GM12892 (cell line): ENCODE results near the gene RGS18.
"Not testable (repeated sequence)": the region's sequence is repeated elsewhere in the genome, so short reads cannot be mapped to it uniquely, and the experiment has no call there.

ENCODE experiments used
- DNase-seq: peaks from one replicate; pipeline ENCODE4 v3.0.0; 2011; ENCODE audit not compliant: insufficient read length
- FAIRE-seq: peaks from 2 replicates; lab custom pipeline; 2011; peaks lifted over from hg19 to GRCh38; lab: Jason Lieb, UNC
- POLR2A ChIP-seq: IDR thresholded peaks from 2 replicates; pipeline ENCODE4 v1.6.1; 2011; ENCODE audit warnings: low read depth, low read length, control low read depth
- POLR2AphosphoS5 ChIP-seq: IDR thresholded peaks from 2 replicates; pipeline ENCODE4 v1.6.1; 2011; ENCODE audit warnings: low read depth, low read length, control low read depth
- TAF1 ChIP-seq: IDR thresholded peaks from 2 replicates; pipeline ENCODE4 v1.6.1; 2011; ENCODE audit warnings: low read depth, mild to moderate bottlenecking, control low read depth, low read length, borderline replicate concordance

Gene RGS18

DNA sequence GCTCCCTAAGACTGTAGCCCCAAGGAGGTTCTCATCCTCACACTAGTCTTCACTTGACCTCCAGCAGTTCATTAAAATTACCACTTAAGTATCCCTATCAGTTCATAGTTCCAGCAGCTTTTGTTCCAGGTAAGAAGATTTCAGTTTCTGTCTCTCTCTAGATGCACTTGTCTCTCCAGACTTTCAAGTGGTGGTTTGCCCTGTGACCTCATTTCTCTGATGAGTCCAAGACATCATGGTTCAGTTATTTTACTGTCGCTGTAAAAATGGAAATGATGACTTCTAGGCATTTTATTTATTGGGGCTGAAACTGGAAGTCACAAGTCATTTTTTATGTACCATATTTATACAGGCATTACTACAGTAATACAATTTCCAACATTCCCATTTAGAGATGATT lies 17.9 kb upstream of the RGS18 start:
- FAIRE-seq (no peak), DNase-seq (no peak)
- TF ChIP-seq POLR2AphosphoS5 (no peak), POLR2A (no peak), TAF1 (no peak)

DNA sequence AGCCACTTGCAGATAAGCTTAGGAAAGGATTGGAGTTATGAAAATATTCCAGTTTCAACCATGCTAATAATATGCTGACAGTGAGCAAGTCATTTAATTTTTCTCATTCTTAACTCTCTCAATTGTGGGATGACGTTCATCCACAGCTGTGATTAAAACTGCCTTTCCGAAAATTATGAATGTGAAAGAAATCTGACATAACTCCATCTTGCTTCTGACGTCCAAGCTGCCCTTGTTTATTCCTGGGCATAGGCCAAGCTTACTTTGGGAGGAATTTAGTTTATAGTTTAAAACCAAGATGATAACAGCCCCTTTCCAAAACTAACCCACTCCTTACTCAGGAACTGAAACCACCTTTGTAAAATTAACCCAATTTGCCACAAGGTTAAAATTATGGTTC lies 11.0 kb upstream of the RGS18 start:
- DNase-seq, result no peak
- FAIRE-seq, result no peak
- TF ChIP-seq POLR2AphosphoS5, result no peak
- no peak for TF ChIP-seq POLR2A
- no peak for TF ChIP-seq TAF1

DNA sequence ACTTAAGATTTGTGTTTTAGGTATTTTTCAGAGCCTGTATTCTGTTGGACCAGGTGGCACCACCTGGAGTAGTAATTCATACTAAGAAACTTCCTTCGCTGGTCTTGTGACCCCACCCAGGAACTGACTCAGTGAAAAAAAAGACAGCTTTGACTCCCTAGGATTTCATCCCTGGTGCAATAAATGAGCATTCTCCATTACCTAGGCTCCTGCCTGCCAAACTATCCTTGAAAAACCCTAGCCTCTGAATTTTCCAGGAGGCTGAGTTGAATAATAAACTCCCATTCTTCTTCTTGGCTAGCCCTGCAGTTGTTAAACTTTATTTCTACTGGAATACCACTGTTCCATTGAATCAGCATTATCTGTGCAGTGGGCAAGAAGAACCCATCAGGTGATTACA lies 10.6 kb upstream of the RGS18 start:
- FAIRE-seq (no peak), DNase-seq (no peak)
- no peak for TF ChIP-seq POLR2AphosphoS5
- TF ChIP-seq POLR2A, result no peak
- no peak for TF ChIP-seq TAF1

DNA sequence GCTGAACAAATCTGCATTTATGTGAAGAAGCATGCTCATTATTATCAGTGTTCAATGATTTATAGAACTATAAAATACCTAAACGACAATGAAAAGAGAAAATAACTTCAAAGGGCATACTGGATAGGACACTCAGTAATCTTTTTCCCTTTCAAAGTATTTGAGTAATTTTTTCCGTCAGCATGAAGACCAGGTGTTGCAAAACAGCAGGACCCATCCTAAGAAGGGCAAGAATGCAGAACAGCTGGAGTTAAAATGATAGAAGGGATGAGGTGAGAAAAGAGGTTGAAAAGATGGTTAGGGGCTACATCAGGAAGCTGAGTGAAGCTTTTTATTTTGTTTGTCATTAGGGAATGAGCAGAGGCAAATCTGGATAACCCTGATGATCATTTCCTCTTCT lies 7.1 kb upstream of the RGS18 start:
- DNase-seq (no peak), FAIRE-seq (no peak)
- TF ChIP-seq POLR2AphosphoS5 (no peak), POLR2A (no peak), TAF1 (no peak)

DNA sequence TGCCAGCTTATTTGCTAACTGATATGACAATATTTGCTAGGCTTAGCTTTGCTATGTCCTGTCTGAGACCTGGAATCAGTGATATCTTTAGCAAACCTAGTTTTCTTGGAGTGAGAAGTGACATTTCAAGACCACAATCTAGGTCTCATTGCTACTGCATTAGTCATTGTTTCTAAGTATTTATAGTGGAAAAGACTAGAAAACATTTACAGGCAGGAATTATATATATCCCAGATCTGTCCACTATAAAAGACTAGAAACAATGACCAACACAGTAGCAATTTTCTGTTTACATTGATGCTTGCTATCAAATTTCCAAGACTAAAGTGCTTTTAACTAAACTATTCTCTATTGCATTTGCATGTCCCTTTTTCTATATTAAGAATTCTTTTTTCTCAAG lies 5.0 kb upstream of the RGS18 start:
- no peak for TF ChIP-seq POLR2AphosphoS5
- TF ChIP-seq POLR2A, result no peak
- TF ChIP-seq TAF1, result no peak
- no peak for DNase-seq

DNA sequence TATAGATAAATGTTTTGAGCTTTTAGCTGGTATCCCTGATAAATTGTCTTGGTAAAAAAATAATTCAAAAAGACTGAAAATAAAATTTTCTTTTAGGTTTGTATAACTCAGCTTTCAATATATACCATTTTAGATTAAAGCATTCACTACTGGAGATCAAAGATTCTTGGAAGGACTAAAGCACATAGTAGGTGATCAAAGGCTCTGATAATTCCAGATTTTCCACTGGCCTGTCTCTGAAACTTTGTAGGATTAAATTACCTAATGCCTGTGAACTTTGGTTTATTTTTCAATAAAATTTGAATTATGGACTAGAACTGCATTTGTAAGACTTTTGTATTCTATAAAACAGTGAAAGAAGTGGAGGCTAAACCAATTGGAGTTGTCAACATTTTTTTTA lies 1.2 kb upstream of the RGS18 start:
- no peak for FAIRE-seq
- no peak for DNase-seq
- no peak for TF ChIP-seq POLR2AphosphoS5
- no peak for TF ChIP-seq POLR2A
- TF ChIP-seq TAF1, result no peak

More for the DNA sequence above, 5.0 kb upstream of the RGS18 start:
- FAIRE-seq, result no peak

DNA sequence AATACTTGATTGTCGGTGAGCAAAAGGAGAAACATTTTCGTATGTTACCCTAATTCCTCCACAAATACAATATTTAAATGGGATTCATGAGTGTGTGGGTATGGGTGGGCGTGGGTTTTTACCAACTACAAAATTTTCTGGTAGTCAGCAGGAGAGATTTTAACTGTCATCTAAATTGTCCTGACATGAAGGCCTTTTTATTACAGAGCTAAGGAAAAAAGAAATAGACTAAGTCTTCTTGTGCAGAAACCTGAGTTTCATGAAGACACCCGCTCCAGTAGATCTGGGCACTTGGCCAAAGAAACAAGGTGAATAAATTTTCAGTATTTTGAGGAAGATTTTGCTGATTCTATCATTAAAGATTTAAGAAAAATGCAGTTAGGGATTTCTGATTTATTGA lies 752 bp downstream of the RGS18 start:
- TF ChIP-seq POLR2A (no peak), TAF1 (no peak), POLR2AphosphoS5 (no peak)
- FAIRE-seq (no peak), DNase-seq (no peak)

DNA sequence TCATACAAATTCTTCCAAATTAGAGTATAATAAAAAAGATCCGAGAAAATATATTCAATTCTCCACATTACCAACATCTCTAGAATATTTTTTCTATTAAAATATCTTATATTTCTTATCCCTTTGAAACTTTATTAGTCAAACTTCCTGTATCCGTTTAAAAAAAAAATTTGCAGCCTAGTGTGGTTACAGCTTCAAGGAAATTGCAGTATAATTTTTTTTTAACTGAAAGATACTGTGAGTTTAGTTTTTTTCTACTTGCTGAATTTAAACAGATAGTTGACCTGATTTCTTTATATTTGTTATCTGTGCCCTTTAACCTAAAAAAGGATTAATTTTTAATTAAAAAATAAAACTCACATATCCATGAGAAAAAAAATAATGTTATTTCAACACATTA lies 1.5 kb downstream of the RGS18 start:
- no peak for FAIRE-seq
- TF ChIP-seq POLR2AphosphoS5 (no peak), TAF1 (no peak), POLR2A (no peak)
- DNase-seq, result no peak

DNA sequence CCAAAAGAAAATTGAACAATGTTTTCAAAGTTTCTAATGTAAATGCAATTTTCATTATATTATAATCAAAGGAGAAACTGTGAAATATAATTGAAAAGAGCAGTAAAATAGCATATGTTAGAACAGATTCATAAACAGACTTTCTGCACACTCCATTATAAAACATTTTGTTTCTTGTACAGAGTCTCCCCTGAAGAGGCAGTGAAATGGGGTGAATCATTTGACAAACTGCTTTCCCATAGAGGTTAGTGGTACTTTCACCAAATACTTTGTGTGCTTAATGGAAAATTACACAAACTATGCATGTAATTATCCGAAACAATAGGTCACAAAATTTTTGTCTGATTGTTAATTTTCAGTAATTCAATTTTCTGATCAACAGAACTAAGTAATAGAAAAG lies 1.9 kb downstream of the RGS18 start:
- FAIRE-seq, result no peak
- no peak for TF ChIP-seq POLR2AphosphoS5
- no peak for TF ChIP-seq TAF1
- no peak for TF ChIP-seq POLR2A
- no peak for DNase-seq

DNA sequence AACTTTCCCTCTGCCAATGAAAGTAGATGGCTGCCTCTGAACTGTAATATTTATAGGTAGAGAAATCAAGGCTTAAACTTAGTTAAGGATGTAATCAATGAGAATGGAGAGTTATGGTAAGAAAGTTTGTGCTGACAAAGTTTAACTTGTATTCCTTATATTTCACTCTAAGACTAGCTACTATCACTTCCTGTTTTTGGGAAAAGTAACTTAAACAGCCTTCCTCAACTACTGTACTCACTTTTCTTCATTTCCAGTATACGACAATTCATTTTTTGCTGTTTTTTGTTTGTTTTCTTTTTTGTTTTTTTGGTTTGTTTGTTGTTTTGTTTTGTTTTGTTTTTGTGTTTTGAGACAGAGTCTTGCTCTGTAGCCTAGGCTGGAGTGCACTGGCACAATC lies 3.7 kb downstream of the RGS18 start:
- no peak for DNase-seq
- TF ChIP-seq POLR2A (no peak), TAF1 (no peak), POLR2AphosphoS5 (no peak)
- no peak for FAIRE-seq

DNA sequence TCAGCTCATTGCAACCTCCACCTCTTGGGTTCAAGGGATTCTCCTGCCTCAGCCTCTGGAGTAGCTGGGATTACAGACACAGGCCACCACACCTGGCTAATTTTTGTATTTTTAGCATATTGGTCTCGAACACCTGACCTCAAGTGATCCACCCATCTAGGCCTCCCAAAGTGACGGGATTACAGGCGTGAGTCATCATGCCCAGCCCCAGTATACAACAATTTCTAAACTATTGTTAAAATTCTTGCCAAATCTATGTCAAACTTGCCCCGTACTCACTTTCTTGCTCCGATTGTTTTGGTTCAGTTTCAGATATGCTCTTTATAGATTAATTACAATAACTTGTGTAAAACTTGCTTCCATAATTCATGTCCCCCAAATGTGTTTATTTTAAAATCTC lies 4.1 kb downstream of the RGS18 start:
- FAIRE-seq (no peak), DNase-seq (no peak)
- TF ChIP-seq TAF1, result no peak
- TF ChIP-seq POLR2AphosphoS5, result no peak
- no peak for TF ChIP-seq POLR2A

DNA sequence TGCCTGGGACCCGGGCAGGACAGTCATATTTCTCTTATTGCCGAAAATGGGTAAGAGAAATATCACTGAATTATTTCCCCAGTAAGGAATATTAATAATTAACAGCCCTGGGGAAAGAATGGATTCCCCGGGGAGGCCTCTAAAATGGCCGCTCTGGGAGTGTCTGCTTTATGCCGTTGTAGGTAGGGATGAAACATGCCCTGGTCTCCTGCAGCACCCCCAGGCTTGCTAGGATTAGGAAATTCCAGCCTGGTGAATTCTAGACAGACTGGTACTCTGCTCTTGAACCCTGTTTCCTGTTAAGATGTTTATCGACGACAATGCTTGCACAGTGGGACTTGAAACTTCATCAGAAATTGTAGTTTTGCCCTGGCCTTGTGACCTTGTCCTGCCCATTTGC lies 6.7 kb downstream of the RGS18 start:
- not testable (repeated sequence) for DNase-seq, FAIRE-seq

DNA sequence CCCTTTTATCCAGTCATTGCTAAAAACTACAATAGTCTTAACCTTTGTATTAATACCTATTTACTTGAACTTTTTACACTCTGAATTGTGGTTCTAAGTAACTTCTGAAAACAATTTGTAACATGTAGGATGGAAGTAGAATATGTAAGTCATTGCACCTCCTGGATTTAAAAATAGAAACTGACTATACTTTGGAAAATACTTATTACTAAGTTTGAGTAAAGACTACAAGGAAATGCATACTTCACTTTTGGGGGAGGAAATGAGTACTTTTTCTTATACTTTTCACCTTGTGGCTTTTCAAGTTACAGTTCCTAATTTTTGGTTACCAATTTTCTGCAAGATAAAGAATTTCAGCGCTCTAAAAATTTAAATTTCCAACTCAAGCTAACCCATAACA lies 8.7 kb downstream of the RGS18 start:
- DNase-seq (no peak), FAIRE-seq (no peak)
- TF ChIP-seq POLR2A (no peak), TAF1 (no peak), POLR2AphosphoS5 (no peak)
